Activated CD8-positive, alpha-beta memory T cell treated with anti-CD3 and anti-CD28 coated beads, Interleukin-2, amount 10 ng/mL, durations not matched to agents 7 days and 5 days (primary cell): ENCODE measurements around the gene NPIPB6. TPM values are rescaled to one million over a fixed set of nuclear protein-coding genes. Genes with fewer than 3 reads are reported as not detected.

Experiments
- microRNA-seq: library from miRNA; unstranded; fragments of <30 nt; microRNA quantifications from one replicate; pipeline ENCODE4 v1.2.0, GENCODE V29; 2022
- total RNA-seq, 2 experiments: library from RNA; stranded (reverse); gene quantifications; one replicate each; pipeline ENCODE4 v1.2.3, GENCODE V29; 2021

Gene NPIPB6
- total RNA-seq, 2 experiments from 2014 or later = 2.0 to 4.6 TPM

Small RNAs within 50 kb of the gene (microRNA-seq; reads per million reads assigned to microRNA genes)
- gene MIR6862-1 = not detected

Other genes starting within 250 kb of the NPIPB6 start
- 100 to 1,000 TPM; 204 to 267 TPM for gene XPO6, start 151.5 kb downstream of the NPIPB6 start, total RNA-seq
- 10 to 100 TPM in 1 of 2 experiments, 1 to 10 TPM in 1; 3.2 to 11.3 TPM for gene SBK1, start 71.0 kb downstream of the NPIPB6 start, total RNA-seq
- 10 to 100 TPM; 58.1 to 69.0 TPM for gene EIF3CL, start 40.3 kb upstream of the NPIPB6 start, total RNA-seq
- gene NPIPB7, start 108.8 kb upstream of the NPIPB6 start, total RNA-seq = not detected
- 10 to 100 TPM; 46.1 to 54.6 TPM for gene CLN3, start 128.6 kb upstream of the NPIPB6 start, total RNA-seq
- gene APOBR, start 131.1 kb upstream of the NPIPB6 start, total RNA-seq = 10 to 100 TPM; 25.5 to 28.0 TPM
- gene IL27, start 143.3 kb upstream of the NPIPB6 start, total RNA-seq = not detected
- not detected for gene NUPR1, start 175.5 kb upstream of the NPIPB6 start, total RNA-seq
- gene SGF29, start 190.4 kb upstream of the NPIPB6 start, total RNA-seq = 10 to 100 TPM; 36.4 to 39.9 TPM
- under 1 TPM in 1 of 2 experiments, not detected in 1; 0.20 TPM for gene SULT1A2, start 233.5 kb upstream of the NPIPB6 start, total RNA-seq
- gene SULT1A1, start 246.5 kb upstream of the NPIPB6 start, total RNA-seq = 10 to 100 TPM; 13.5 to 14.1 TPM